HCT116 (cell line): ENCODE results near the gene ADAMTS14. TPM values are rescaled to one million over a fixed set of nuclear protein-coding genes. Genes with fewer than 3 reads are reported as not detected.

ENCODE experiments used
- ATAC-seq: fragments of 200-7000 bp; cut with Tn5 transposase; 2 replicates; pipeline ENCODE4 v1.9.1; 2020; ENCODE audit warnings: mild to moderate bottlenecking, moderate library complexity
- BruUV-seq: library from RNA; stranded (reverse); fragments of 400-500 nt; replicated peaks from 2 replicates; lab custom pipeline; 2021; lab: Mats Ljungman, UMichigan
- CTCF ChIA-PET: fragments of 300-600 bp; sonication (Branson Sonifier 250); formaldehyde crosslinking; loops from one replicate; lab custom pipeline; 2021; ENCODE audit warnings: antibody characterized with exemption; lab: Charles Lee
- POLR2A ChIA-PET: fragments of 300-600, 350-600 bp; sonication (Branson Sonifier 250); formaldehyde crosslinking; loops from one replicate; lab custom pipeline; 2021; ENCODE audit warnings: antibody characterized with exemption; lab: Charles Lee
- RAD21 ChIA-PET, 2 experiments: fragments of 300-600 bp; sonication (Branson Sonifier 250); formaldehyde crosslinking; loops; one replicate each; lab custom pipeline; 2023; ENCODE audit warnings: low total read pairs in 2 of 2; ENCODE audit not compliant: uncharacterized antibody in 2 of 2, unreplicated experiment in 2 of 2, low non-redundant PET in 1 of 2; lab: Charles Lee
- DNase-seq: peaks from one replicate; pipeline ENCODE4 v3.0.0-alpha.2; 2010; ENCODE audit warnings: low read depth, low spot score
- H2AFZ ChIP-seq: fragments of 200-600 bp; shearing (Covaris generic), sonication (generic); 2 replicates; pipeline ENCODE4 v1.6.1; 2017; ENCODE audit warnings: low read depth, mixed run types, mixed read lengths, antibody characterized with exemption, low read length; ENCODE audit not compliant: poor library complexity, severe bottlenecking
- H3K27ac ChIP-seq: 2 replicates; pipeline ENCODE4 v1.5.1; 2012; ENCODE audit warnings: low read depth, low read length
- H3K27me3 ChIP-seq: fragments of 200-600 bp; sonication (generic); 2 replicates; pipeline ENCODE4 v1.6.1; 2016; ENCODE audit warnings: mixed run types, low read length, mixed read lengths; ENCODE audit not compliant: insufficient read depth
- H3K36me3 ChIP-seq, 2 experiments: fragments of 200-500 bp in 1 of 2; fragments of 200-600 bp in 1 of 2; sonication (Bioruptor generic) in 1 of 2; sonication (generic) in 1 of 2; 2 replicates each; pipeline versions ENCODE4 v1.5.1 to v1.6.1; 2014 to 2016; ENCODE audit warnings: low read length in 2 of 2, inconsistent platforms in 1 of 2, mixed read lengths in 1 of 2, mixed run types in 1 of 2; ENCODE audit not compliant: insufficient read depth in 2 of 2, control insufficient read depth in 1 of 2
- H3K4me1 ChIP-seq, 2 experiments: fragments of 200-600 bp in 1 of 2; sonication (generic) in 1 of 2; 2 replicates each; pipeline versions ENCODE4 v1.5.1 to v1.6.1; 2012 to 2017; ENCODE audit warnings: low read length in 2 of 2, inconsistent platforms in 1 of 2, mild to moderate bottlenecking in 1 of 2, mixed read lengths in 1 of 2, mixed run types in 1 of 2, moderate library complexity in 1 of 2; ENCODE audit not compliant: insufficient read depth in 2 of 2, control insufficient read depth in 1 of 2
- H3K4me2 ChIP-seq: fragments of 200-600 bp; sonication (generic); 2 replicates; pipeline ENCODE4 v1.6.1; 2017; ENCODE audit warnings: mixed run types, low read length, mixed read lengths
- H3K4me3 ChIP-seq, 2 experiments: fragments of 200-600 bp in 1 of 2; sonication (generic) in 1 of 2; replicated peaks in 1 of 2; 2 replicates each; pipeline ENCODE4 v1.5.1; 2011 to 2016; ENCODE audit warnings: low read length in 2 of 2, control low read depth in 1 of 2, low read depth in 1 of 2, mild to moderate bottlenecking in 1 of 2, mixed read lengths in 1 of 2, mixed run types in 1 of 2
- H3K79me2 ChIP-seq: fragments of 200-600 bp; sonication (generic); 2 replicates; pipeline ENCODE4 v1.6.1; 2017; ENCODE audit warnings: mild to moderate bottlenecking, mixed run types, low read length, moderate library complexity, mixed read lengths; ENCODE audit not compliant: insufficient read depth
- H3K9ac ChIP-seq: fragments of 200-600 bp; sonication (generic); 2 replicates; pipeline ENCODE4 v1.6.1; 2016; ENCODE audit warnings: low read length, mixed read lengths
- H3K9me2 ChIP-seq: fragments of 200-600 bp; sonication (generic), shearing (Covaris generic); 2 replicates; pipeline ENCODE4 v1.6.1; 2017; ENCODE audit warnings: mixed run types, mild to moderate bottlenecking, moderate library complexity; ENCODE audit not compliant: insufficient read depth
- H3K9me3 ChIP-seq, 2 experiments: fragments of 200-500 bp in 1 of 2; fragments of 200-600 bp in 1 of 2; sonication (Bioruptor generic) in 1 of 2; sonication (generic) in 1 of 2; 2 replicates each; pipeline ENCODE4 v1.6.1; 2014 to 2017; ENCODE audit warnings: low read length in 2 of 2, mixed read lengths in 2 of 2, inconsistent platforms in 1 of 2, low read depth in 1 of 2, mild to moderate bottlenecking in 1 of 2, mixed run types in 1 of 2, moderate library complexity in 1 of 2; ENCODE audit not compliant: control insufficient read depth in 1 of 2, insufficient read depth in 1 of 2
- H4K20me1 ChIP-seq: fragments of 200-600 bp; sonication (generic), shearing (Covaris generic); 2 replicates; pipeline ENCODE4 v1.6.1; 2017; ENCODE audit warnings: mixed run types, mild to moderate bottlenecking, moderate library complexity; ENCODE audit not compliant: insufficient read depth
- CEBPB ChIP-seq: IDR thresholded peaks from 2 replicates; pipeline ENCODE4 v1.6.1; 2012; ENCODE audit warnings: low read depth
- EGR1 ChIP-seq: IDR thresholded peaks from 2 replicates; pipeline ENCODE4 v1.6.1; 2012; ENCODE audit warnings: low read depth
- EZH2 ChIP-seq: fragments of 200-600 bp; sonication (generic); IDR thresholded peaks from 2 replicates; pipeline ENCODE4 v1.6.1; 2017; ENCODE audit warnings: antibody characterized with exemption, mixed run types
- FOSL1 ChIP-seq: IDR thresholded peaks from 2 replicates; pipeline ENCODE4 v1.6.1; 2012; ENCODE audit warnings: low read depth
- JUND ChIP-seq: IDR thresholded peaks from 2 replicates; pipeline ENCODE4 v1.6.1; 2012
- intact Hi-C: fragments of 100-400 bp; cut with micrococcal nuclease; formaldehyde crosslinking; loops from 2 replicates; pipeline ENCODE4 v1.10.0; 2022
- total RNA-seq: library from RNA; stranded (reverse); gene quantifications from one replicate; pipeline ENCODE4 v1.2.1, GENCODE V29; 2021; ENCODE audit not compliant: unreplicated experiment
- TF ChIP-seq, protein P1 (sequence below), 3 experiments: fragments of 200-600 bp in 1 of 3; sonication (generic) in 1 of 3; IDR thresholded peaks in 2 of 3; conservative IDR thresholded peaks in 1 of 3; 2 replicates each; pipeline ENCODE4 v1.5.1; 2012 to 2017; ENCODE audit warnings: low read depth in 2 of 3, low read length in 2 of 3, antibody characterized with exemption in 1 of 3, borderline replicate concordance in 1 of 3, control low read depth in 1 of 3, mild to moderate bottlenecking in 1 of 3, mixed read lengths in 1 of 3, mixed run types in 1 of 3, moderate library complexity in 1 of 3; ENCODE audit not compliant: insufficient read depth in 1 of 3
- TF ChIP-seq, protein P2 (sequence below): IDR thresholded peaks from 2 replicates; pipeline ENCODE4 v1.6.1; 2011; ENCODE audit warnings: mild to moderate bottlenecking, low read length, moderate library complexity; ENCODE audit not compliant: insufficient replicate concordance; ENCODE audit errors: extremely low read depth

Gene ADAMTS14
- total RNA-seq, 1 experiment from 2014 or later = 13.2 TPM

DNA sequence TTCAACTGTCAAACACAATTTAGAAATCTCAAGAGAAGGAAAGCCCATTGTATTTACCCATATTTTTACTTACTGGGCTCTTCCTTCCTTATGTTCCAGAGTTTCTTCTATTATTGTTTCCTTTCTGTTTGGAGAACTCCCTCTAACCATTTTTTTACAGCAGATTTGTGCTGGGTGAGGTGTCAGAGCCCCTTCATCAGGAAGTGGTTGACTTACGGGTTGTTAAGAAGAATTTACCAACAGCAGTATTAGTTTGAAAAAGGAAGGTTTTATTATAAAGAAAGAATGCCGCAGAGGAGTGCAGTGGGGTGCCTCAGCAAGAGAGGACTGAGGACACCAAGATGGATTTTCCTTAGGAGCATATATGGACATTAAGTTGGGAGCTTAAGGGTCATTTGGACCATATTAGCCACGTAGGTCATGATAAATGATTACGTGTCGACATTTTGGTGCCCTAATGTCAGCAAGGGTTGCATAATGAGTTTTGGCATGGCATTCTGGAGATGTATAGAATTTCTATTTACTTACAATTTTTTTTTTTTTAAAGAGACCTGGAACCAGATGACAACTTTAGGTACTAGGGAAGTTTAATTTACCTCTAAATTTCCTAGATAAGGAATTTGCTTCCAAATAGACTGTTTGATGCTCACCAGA lies 119.2 kb downstream of the ADAMTS14 start:
- no peak overlapping the region for H3K27ac ChIP-seq
- no peaks in the 10 kb centered on the region for H3K9me2 ChIP-seq
- H3K9ac ChIP-seq = no peak overlapping the region
- no peak for DNase-seq
- POLR2A ChIA-PET = no interaction called here
- no peak overlapping the region for H3K4me3 ChIP-seq
- H4K20me1 ChIP-seq = no peaks in the 10 kb centered on the region
- no peaks in the 10 kb centered on the region for H3K27me3 ChIP-seq
- H2AFZ ChIP-seq = no peak overlapping the region
- TF ChIP-seq FOSL1 = no peak
- no peak for TF ChIP-seq EZH2
- no peak for TF ChIP-seq EGR1
- TF ChIP-seq, protein P1, sequence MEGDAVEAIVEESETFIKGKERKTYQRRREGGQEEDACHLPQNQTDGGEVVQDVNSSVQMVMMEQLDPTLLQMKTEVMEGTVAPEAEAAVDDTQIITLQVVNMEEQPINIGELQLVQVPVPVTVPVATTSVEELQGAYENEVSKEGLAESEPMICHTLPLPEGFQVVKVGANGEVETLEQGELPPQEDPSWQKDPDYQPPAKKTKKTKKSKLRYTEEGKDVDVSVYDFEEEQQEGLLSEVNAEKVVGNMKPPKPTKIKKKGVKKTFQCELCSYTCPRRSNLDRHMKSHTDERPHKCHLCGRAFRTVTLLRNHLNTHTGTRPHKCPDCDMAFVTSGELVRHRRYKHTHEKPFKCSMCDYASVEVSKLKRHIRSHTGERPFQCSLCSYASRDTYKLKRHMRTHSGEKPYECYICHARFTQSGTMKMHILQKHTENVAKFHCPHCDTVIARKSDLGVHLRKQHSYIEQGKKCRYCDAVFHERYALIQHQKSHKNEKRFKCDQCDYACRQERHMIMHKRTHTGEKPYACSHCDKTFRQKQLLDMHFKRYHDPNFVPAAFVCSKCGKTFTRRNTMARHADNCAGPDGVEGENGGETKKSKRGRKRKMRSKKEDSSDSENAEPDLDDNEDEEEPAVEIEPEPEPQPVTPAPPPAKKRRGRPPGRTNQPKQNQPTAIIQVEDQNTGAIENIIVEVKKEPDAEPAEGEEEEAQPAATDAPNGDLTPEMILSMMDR (IDR thresholded peaks at IDR 0.05 in 2 of 3, conservative IDR thresholded peaks at IDR 0.05 in 1 of 3; ENCODE audit: borderline replicate concordance in 1 of 3, insufficient read depth in 1 of 3, low read depth in 2 of 3, low read length in 2 of 3) = no peak
- TF ChIP-seq, protein P2, sequence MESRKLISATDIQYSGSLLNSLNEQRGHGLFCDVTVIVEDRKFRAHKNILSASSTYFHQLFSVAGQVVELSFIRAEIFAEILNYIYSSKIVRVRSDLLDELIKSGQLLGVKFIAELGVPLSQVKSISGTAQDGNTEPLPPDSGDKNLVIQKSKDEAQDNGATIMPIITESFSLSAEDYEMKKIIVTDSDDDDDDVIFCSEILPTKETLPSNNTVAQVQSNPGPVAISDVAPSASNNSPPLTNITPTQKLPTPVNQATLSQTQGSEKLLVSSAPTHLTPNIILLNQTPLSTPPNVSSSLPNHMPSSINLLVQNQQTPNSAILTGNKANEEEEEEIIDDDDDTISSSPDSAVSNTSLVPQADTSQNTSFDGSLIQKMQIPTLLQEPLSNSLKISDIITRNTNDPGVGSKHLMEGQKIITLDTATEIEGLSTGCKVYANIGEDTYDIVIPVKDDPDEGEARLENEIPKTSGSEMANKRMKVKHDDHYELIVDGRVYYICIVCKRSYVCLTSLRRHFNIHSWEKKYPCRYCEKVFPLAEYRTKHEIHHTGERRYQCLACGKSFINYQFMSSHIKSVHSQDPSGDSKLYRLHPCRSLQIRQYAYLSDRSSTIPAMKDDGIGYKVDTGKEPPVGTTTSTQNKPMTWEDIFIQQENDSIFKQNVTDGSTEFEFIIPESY = no peak
- TF ChIP-seq CEBPB = no peak
- TF ChIP-seq JUND = no peak
- TF ChIP-seq, all 23 proteins: peak for 0
- Histone ChIP-seq H3K9me3 (0 out of 4 replicates have a peak, but pooled peaks cover 0 to 3% of the 10 kb centered on the region in 2 experiments), H3K79me2 (no peaks in the 10 kb centered on the region), H3K36me3 (no peaks in the 10 kb centered on the region), H3K4me2 (no peak overlapping the region), H3K4me1 (peaks cover 0 to 6% of the 10 kb centered on the region in 2 experiments; a peak in 2 of 4 replicates)
- intact Hi-C loops = no loop called here
- BruUV-seq = no TSS peak
- RAD21 ChIA-PET = no interaction called here
- CTCF ChIA-PET = no interaction called here
- no peak for ATAC-seq
